Measurements from ENCODE around the gene ITIH4. TPM values are rescaled to one million over a fixed set of nuclear protein-coding genes. Genes with fewer than 3 reads are reported as not detected.

Gene ITIH4
- polyA plus RNA-seq, 1 of the 3 experiments (the other 2 are of a cell fraction) = 2.0 TPM

DNA sequence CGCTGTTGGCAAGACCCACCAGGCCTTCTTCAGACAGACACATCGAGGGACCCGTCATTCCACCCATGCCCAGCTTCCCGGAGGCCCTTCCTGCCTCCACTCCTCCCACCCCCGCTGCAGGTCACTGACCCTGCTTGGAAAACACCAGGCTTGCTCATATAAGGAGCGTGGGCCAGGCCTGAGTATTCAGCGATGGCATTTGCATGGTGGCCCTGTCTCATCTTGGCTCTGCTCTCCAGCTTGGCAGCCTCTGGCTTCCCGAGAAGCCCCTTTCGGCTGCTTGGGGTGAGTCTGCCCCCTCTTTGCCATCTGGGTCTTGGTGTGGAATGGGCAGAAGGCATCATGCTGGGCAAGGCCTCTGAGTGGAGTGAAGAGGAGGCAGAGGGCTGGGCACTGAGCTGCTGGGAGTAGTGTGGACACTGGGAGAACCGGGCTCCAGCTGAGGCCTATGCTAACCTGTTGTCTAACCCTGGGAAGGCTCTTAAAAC lies 35.8 kb downstream of the ITIH4 start, which contains the start of gene ITIH3:
Gene ITIH3 (plus strand): TSS at position 185 of the 488 bp plus-strand sequence. CDS start 8 bp downstream, at position 193.
- no peaks in the 10 kb centered on the region for H3K36me3 ChIP-seq (replicated peaks in 1 of 2; ENCODE audit: control insufficient read depth in 1 of 2, insufficient read depth in 2 of 2, low read length in 1 of 2)
- no peak within 1 kb of the TSS for H3K4me3 ChIP-seq (ENCODE audit: low read depth in 2 of 2, low read length in 1 of 2)
- CTCF ChIA-PET = interaction anchor here (0.6 kb wide), 1 partner anchor 34 kb away, joined by 3 read pairs; no protein-coding TSS in a partner anchor
- no peak within 1 kb of the TSS for H3K4me2 ChIP-seq
- no peaks in the 10 kb centered on the region for H4K20me1 ChIP-seq (ENCODE audit: insufficient read depth)
- POLR2A ChIA-PET = no interaction called here
- H3K27me3 ChIP-seq (ENCODE audit: insufficient read depth) = no peaks in the 10 kb centered on the region
- H3K9me2 ChIP-seq = no peaks in the 10 kb centered on the region
- H2AFZ ChIP-seq (ENCODE audit: low read depth) = no peak within 1 kb of the TSS
- WGBS (ENCODE audit: low lambda C conversion rate) = 75% methylated on average over 9 of the region's 10 CpGs
- no peak for DNase-seq
- H3F3A ChIP-seq (replicated peaks; ENCODE audit: insufficient read depth) = no peaks in the 10 kb centered on the region
- H3K9me3 ChIP-seq = no peaks in the 10 kb centered on the region
- H3K27ac ChIP-seq (ENCODE audit: low read depth in 2 of 2, low read length in 1 of 2) = no peak within 1 kb of the TSS
- H3K4me1 ChIP-seq (ENCODE audit: control insufficient read depth in 1 of 2, insufficient read depth in 2 of 2, low read depth in 1 of 2, low read length in 1 of 2) = peaks cover 0 to 3% of the 10 kb centered on the region in 2 experiments; a peak in 1 of 4 replicates
- H3K9ac ChIP-seq = no peak within 1 kb of the TSS
- no peaks in the 10 kb centered on the region for H3K79me2 ChIP-seq (ENCODE audit: insufficient read depth)
- TF ChIP-seq NRF1 (IDR thresholded peaks at IDR 0.05; ENCODE audit: low read depth, low read length) (no peak), RAD21 (IDR thresholded peaks at IDR 0.05; ENCODE audit: low read length) (no peak), GABPA (IDR thresholded peaks at IDR 0.05; ENCODE audit: low read depth) (no peak), RCOR1 (IDR thresholded peaks at IDR 0.05; ENCODE audit: low read length) (no peak)
- TF ChIP-seq, protein P1, sequence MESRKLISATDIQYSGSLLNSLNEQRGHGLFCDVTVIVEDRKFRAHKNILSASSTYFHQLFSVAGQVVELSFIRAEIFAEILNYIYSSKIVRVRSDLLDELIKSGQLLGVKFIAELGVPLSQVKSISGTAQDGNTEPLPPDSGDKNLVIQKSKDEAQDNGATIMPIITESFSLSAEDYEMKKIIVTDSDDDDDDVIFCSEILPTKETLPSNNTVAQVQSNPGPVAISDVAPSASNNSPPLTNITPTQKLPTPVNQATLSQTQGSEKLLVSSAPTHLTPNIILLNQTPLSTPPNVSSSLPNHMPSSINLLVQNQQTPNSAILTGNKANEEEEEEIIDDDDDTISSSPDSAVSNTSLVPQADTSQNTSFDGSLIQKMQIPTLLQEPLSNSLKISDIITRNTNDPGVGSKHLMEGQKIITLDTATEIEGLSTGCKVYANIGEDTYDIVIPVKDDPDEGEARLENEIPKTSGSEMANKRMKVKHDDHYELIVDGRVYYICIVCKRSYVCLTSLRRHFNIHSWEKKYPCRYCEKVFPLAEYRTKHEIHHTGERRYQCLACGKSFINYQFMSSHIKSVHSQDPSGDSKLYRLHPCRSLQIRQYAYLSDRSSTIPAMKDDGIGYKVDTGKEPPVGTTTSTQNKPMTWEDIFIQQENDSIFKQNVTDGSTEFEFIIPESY (IDR thresholded peaks at IDR 0.05; ENCODE audit: borderline replicate concordance, low read depth) = no peak

DNA sequence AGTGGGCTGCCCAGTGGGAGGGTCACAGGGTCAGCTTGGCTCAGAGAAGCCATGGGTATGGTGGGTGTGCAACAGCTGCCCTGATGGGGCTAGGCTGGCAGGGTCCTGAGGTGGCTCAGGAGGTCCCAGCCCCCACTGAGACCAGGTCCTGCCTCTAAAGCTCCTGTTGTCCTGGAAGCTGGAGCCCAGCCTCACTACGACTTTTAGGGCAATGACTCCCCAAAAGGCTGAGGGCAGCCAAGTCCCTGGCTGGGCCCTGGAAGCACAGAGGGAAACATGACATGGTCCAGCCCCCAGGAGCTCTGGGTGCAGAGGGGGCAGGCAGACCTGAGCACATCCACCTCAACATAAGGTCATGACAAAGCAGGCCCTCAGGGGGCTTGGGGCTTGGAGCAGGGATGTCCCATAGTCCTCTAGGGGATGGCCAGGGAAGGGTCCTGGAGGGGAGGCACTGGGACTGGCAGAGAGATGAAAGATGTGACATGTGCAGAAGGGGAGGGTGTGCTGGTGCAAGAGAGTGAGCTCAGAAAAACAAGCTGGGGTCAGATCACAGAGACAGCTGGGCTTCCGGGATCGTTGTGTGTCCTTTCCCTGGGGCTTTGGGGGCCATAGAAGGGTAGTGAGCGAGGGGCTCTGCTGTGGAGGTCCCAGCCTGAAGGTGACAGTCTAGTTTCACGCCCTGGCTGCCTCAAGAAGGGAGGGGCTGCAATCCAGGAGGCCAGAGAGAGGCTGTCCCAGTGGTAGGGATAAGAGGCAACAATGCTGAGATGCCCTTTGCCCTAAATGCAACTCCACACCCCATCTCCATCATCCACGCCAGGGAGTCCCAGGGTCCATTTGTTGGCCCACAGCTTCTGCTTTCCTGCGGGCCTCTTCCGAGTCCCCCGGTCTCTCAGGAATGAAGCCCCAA lies 36.5 kb downstream of the ITIH4 start:
- H3K4me2 ChIP-seq = no peak overlapping the region
- H3K36me3 ChIP-seq (replicated peaks in 1 of 2; ENCODE audit: control insufficient read depth in 1 of 2, insufficient read depth in 2 of 2, low read length in 1 of 2) = no peaks in the 10 kb centered on the region
- no peaks in the 10 kb centered on the region for H4K20me1 ChIP-seq (ENCODE audit: insufficient read depth)
- ChIA-PET CTCF (interaction anchor here (0.6 to 1.4 kb wide), 2 partner anchors 27 to 35 kb away, joined by 3 to 4 read pairs; no protein-coding TSS in a partner anchor), POLR2A (no interaction called here)
- no peaks in the 10 kb centered on the region for H3F3A ChIP-seq (replicated peaks; ENCODE audit: insufficient read depth)
- 72% methylated on average over 6 of the region's 9 CpGs for WGBS (ENCODE audit: low lambda C conversion rate)
- no peaks in the 10 kb centered on the region for H3K9me2 ChIP-seq
- no peak for DNase-seq
- H3K27ac ChIP-seq (ENCODE audit: low read depth in 2 of 2, low read length in 1 of 2) = no peak overlapping the region
- no peak overlapping the region for H2AFZ ChIP-seq (ENCODE audit: low read depth)
- H3K9me3 ChIP-seq = no peaks in the 10 kb centered on the region
- H3K4me1 ChIP-seq (ENCODE audit: control insufficient read depth in 1 of 2, insufficient read depth in 2 of 2, low read depth in 1 of 2, low read length in 1 of 2) = peaks cover 0 to 3% of the 10 kb centered on the region in 2 experiments; a peak in 1 of 4 replicates
- TF ChIP-seq FOXM1 (IDR thresholded peaks at IDR 0.05; ENCODE audit: low read depth) (no peak), MXI1 (IDR thresholded peaks at IDR 0.05; ENCODE audit: low read depth, low read length) (no peak)
- H3K9ac ChIP-seq = no peak overlapping the region
- no peak overlapping the region for H3K4me3 ChIP-seq (ENCODE audit: low read depth in 2 of 2, low read length in 1 of 2)
- H3K27me3 ChIP-seq (ENCODE audit: insufficient read depth) = no peaks in the 10 kb centered on the region
- no peaks in the 10 kb centered on the region for H3K79me2 ChIP-seq (ENCODE audit: insufficient read depth)

Measured in SK-N-SH (cell line).